SIG-M5 (cell line): ENCODE results near the gene ZNF292.
"Not testable (repeated sequence)": the region's sequence is repeated elsewhere in the genome, so short reads cannot be mapped to it uniquely, and the experiment has no call there.

Source experiments
- DNase-seq: peaks from one replicate; lab custom pipeline; 2025; lab: John Stamatoyannopoulos, UW

The ZNF292 gene

DNA sequence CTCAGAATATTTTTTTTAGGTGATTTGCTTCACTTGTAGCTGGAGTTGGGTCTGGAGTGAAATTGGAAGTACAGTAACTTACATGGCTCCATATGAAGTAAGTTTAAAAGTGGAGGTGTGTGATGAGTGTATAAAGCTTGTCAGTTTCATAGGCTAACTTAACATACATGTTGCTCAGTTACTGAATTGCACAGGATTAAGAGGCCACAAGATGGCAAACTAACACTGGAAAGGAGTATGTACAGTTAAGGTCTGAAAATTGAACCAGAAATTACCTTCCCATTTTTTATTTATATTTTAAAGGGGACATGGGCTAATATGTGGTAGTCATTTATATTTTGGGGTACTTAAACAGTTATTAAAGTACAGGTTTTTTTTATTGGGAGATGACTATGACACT, 121.8 kb downstream of the ZNF292 start:
- no peak for DNase-seq

DNA sequence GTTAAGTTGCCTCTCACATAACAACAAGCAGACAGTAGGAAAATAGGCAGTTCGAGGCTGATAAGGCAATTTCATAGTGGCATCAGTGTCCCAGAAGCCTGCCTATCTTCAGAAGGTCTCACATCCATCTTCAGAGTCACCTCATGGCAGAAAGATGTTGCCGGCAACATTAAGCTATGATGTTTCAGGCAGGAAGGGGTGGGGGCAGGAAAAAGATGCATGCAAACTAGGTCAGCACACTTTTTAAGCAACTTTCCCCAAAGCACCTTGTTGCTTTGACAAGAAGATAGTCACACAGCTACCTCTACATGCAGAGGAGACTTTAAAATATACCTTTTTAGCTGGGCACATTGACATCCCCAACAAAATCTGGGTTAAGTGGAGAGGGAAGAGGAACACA, 123.8 kb downstream of the ZNF292 start:
- no peak for DNase-seq

DNA sequence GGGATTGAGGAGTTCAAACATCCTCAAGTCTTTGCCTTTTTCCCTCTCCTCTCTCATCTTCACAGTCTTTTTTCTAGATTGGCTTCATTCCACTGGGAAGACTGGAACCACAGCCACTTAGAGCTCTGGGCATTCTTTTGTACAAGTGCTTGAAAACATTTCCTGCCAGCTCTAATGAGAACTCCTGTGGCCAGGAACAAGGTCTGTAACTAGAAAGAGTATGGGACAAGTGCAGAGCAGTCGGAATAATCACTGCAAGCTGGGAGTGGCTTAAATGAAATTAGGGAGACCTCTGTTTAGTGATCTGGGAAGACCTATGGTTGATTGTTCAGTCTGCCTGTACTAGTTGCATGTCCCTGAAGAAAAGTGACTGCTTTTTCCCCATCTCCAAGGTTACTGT, 126.1 kb downstream of the ZNF292 start:
- DNase-seq = no peak

DNA sequence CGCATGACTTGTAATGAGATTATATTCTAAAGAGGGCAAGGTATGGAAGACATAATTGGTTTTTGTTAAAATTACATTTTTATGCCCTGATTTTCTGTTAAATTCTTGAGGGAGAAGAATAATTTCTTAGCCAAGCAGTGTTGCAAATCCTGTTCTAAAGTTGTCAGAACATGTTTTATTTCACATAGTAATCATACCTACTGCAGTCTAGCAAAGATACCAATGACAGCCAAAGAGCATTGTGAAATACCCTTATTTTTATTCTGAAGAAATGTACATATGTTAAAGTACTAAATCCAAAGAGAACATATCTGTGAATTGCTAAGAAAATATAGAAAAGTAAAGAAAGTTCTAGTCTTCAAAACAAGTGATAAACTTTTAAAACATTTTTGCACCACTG, 127.4 kb downstream of the ZNF292 start:
- no peak for DNase-seq

DNA sequence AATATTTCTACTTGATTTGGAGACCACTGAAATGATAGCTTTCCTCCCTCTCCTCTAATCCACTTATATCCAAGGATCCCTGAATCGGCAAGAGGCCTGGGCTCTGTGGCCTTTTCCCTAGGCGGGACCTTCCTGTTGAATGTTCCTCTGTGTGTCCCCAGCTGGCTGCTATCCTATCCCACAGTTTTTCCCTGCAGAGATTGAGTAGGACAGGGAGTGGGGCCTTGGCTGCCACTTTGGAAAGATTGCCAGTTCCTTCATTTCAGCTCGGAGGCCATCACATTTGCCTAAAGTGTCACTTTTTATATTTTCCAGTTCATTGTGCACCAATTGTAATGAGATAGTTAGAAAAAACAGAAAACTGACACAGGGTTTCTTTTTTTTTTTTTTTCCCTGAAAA, 128.1 kb downstream of the ZNF292 start:
- DNase-seq = no peak

DNA sequence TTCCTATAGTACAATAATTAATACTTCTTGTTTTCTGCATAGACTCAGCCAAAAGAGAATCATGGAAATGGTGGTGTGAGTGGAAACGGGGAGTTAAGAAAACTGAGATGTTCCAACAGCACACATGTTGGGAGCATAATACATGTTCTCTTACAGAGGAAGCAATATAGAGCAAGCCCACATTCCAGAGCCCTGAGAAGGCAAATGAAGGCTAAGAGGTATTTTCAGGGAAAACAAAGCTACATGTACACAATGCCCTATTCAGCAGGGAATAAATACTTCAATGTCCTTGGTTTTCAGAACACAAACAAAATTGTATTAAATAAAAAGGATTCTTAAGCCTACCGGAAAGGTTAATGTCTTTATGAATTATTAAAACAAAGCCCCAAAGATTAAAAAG, 131.9 kb downstream of the ZNF292 start:
- no peak for DNase-seq

DNA sequence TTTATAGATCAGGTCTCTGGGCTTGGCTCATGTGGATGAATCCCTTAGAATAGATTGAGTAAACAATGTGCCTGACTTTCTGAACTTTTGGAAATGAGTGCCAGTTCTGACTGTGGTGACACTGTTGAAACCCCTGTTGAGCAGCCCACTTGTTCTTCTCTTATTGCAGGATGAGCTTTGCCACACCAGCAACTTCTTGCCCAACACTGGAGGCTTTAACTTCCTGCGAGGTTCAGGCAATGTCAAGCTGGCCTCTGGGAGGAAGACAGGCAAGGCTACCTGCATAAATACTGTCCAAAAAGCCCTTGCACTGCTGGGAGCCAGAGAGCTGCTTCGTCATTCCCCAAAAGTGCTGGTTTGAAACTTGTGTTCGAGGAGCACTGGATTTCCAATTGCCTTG, 134.2 kb downstream of the ZNF292 start:
- no peak for DNase-seq

DNA sequence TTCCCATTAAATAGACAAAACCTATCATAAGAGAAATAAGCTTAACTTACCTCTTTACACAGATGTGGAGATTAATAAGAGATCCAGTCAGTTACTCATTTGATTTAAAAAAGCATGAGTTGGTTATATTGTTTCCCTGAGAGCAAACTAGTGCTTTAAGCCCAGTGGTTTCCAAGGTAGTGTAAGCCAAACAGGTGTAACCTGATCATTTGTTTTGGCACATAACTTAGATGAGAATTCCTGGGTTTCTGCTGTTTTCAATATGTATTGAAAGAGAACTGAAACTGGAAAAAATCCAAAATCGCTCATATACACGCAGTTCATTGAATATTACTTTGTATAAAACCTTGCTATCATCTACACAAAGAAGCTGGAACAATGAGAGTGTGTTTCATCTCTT, 136.5 kb downstream of the ZNF292 start:
- no peak for DNase-seq

DNA sequence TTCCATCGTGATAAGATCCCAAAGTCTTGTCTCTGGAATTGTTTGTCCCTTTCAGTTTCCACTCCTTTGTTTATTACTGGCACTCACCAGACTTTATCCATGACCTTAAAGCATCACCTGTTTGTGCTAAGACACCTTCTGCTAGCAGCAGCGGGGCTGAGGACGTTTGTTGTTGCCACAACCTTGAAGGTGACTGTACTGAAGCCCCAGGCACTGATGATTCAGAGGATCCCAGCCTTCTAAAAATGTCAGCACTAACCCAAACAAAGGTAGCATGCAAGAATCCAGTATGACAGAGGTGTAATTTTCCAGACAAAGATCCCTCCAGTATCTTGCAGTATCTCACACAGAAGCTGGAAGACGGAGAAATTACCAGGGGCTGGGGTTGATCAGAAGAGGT, 138.2 kb downstream of the ZNF292 start:
- no peak for DNase-seq

DNA sequence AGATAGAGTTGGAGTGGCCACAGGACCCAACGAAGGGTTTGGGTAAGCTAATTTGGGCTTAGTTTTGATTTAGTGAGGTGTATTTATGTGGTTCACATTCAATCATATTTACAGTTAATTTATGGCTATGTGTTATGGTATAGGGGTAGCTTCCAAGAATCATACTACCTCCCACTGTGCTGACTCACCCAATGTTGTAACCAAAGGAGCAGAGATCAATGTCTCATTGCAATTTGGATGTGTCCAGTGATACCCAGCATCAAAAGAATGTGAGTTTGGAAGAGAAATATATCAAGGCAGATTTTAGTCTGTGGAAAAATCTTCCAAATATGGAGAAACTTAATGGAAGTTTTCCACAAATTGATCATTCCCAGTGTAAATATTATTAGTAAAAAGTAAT, 141.8 kb downstream of the ZNF292 start:
- no peak for DNase-seq

DNA sequence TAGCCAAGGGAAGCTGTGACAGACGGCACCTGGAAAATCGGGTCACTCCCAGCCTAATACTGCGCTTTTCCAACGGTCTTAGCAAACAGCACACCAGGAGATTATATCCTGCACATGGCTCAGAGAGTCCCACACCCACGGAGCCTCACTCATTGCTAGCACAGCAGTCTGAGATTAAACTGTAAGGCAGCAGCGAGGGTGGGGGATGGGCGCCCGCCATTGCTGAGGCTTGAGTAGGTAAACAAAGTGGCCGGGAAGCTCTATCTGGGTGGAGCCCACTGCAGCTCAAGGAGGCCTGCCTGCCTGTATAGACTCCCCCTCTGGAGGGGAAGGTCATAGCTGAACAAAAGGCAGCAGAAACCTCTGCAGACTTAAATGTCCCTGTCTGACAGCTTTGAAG, 145.9 kb downstream of the ZNF292 start:
- not testable (repeated sequence) for DNase-seq

DNA sequence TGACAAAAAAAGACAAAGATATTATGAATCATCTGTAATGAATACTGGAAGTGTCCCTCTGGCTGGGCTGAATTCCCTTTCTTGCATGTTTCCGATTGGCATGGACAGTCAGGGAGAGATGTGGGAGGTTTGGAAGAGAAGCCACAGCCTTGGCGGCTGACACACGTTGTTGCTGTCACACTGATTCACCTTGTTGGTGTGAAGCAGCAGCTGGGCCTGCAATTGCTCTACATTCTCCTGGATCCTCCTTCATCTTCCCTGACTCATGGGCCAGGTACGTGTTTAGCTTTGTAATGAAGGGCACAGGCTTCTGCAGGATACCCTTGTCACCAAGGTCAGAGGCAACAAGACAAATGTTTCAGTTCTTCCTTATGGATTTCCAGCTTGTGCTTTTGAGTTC, 153.6 kb downstream of the ZNF292 start:
- DNase-seq = no peak

DNA sequence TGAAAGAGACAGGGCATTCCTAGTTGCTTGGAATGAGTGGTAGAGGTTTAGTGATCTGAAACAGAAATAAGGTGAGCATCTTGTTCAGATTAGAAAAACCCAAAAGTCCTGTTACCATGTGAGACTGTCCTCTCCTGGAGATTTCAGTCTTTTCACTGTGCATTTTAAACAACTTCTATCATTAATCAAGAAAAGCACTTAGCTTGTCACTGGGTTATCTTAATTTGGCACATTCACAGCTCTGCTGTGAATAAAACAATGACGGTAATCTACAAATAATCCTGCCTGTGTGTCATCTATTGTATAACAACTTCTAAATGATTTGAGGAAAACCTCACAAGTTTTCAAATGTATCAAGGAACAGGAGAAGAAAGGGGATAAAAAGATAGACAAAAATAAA, 157.5 kb downstream of the ZNF292 start:
- DNase-seq = no peak
